NCI-H345 (cell line): Measurements from ENCODE around the gene DMWD.

Source experiments
- DNase-seq: peaks from one replicate; lab custom pipeline; 2025; lab: John Stamatoyannopoulos, UW

DMWD gene

GRCh38 chr19:45786533-45786894 is 6.1 kb downstream of the DMWD start:
- no peak for DNase-seq

- DNase-seq = no peak
Observed at GRCh38 chr19:45785781-45786532, 6.7 kb downstream of the DMWD start.

GRCh38 chr19:45785097-45785496 is 7.5 kb downstream of the DMWD start:
- DNase-seq = no peak

GRCh38 chr19:45784096-45784495 is 8.5 kb downstream of the DMWD start:
- DNase-seq = no peak

- DNase-seq = no peak
Observed at GRCh38 chr19:45782820-45783785, 9.5 kb downstream of the DMWD start.

- no peak for DNase-seq
Observed at GRCh38 chr19:45782162-45782691, 10.4 kb downstream of the DMWD start, which contains the start of gene DMPK. Gene DMPK, minus strand, starts transcription at chr19:45782490. Its CDS starts 138 bp downstream, at chr19:45782352.

GRCh38 chr19:45781214-45782161 is 11.2 kb downstream of the DMWD start:
- DNase-seq = peak; percentile 73

- no peak for DNase-seq
Observed at GRCh38 chr19:45780448-45781213, 12.0 kb downstream of the DMWD start.

- no peak for DNase-seq
Observed at GRCh38 chr19:45780146-45780447, 12.5 kb downstream of the DMWD start.

GRCh38 chr19:45779231-45780145 is 13.2 kb downstream of the DMWD start:
- peak; percentile 86 for DNase-seq

- no peak for DNase-seq
Observed at GRCh38 chr19:45778010-45778661, 14.5 kb downstream of the DMWD start.

- no peak for DNase-seq
Observed at GRCh38 chr19:45777395-45777961, 15.2 kb downstream of the DMWD start.

- no peak for DNase-seq
Observed at GRCh38 chr19:45774765-45775164, 17.9 kb downstream of the DMWD start.

GRCh38 chr19:45773384-45773783 is 19.3 kb downstream of the DMWD start:
- no peak for DNase-seq

- no peak for DNase-seq
Observed at GRCh38 chr19:45772912-45773311, 19.7 kb downstream of the DMWD start.

- DNase-seq = no peak
Observed at GRCh38 chr19:45772130-45772840, 20.4 kb downstream of the DMWD start.

GRCh38 chr19:45771311-45771933 is 21.2 kb downstream of the DMWD start:
- DNase-seq = no peak
